ENCODE data around the gene CST11.
"Not testable (repeated sequence)": the region's sequence is repeated elsewhere in the genome, so short reads cannot be mapped to it uniquely, and the experiment has no call there.

Gene CST11

GRCh38 chr20:23479043-23479442 is 26.4 kb upstream of the CST11 start:
- Histone ChIP-seq H3K36me3 (ENCODE audit: control insufficient read depth, insufficient read depth, low read length) (no peaks in the 10 kb centered on the region), H3K27ac (ENCODE audit: insufficient read depth, low read depth, low read length, poor library complexity, severe bottlenecking) (no peak overlapping the region), H3K27me3 (ENCODE audit: control insufficient read depth, insufficient read depth, low read length, poor library complexity, severe bottlenecking) (no peaks in the 10 kb centered on the region), H3K4me3 (ENCODE audit: insufficient read depth, low read depth, low read length) (no peak overlapping the region), H3K4me1 (ENCODE audit: control insufficient read depth, insufficient read depth, low read length) (peaks cover 6% of the 10 kb centered on the region), H3K9me3 (ENCODE audit: control insufficient read depth, low read length) (no peaks in the 10 kb centered on the region)
- 89 to 98% methylated on average over 4 of the region's 4 CpGs for WGBS, 2 experiments

- 53 to 72% methylated on average over 3 of the region's 3 CpGs for WGBS, 2 experiments
- H3K36me3 ChIP-seq (ENCODE audit: control insufficient read depth, insufficient read depth, low read length), result no peaks in the 10 kb centered on the region
- peaks cover 5% of the 10 kb centered on the region for H3K4me1 ChIP-seq (ENCODE audit: control insufficient read depth, insufficient read depth, low read length)
- H3K9me3 ChIP-seq (ENCODE audit: control insufficient read depth, low read length), result no peaks in the 10 kb centered on the region
- no peak overlapping the region for H3K4me3 ChIP-seq (ENCODE audit: insufficient read depth, low read depth, low read length)
- H3K27ac ChIP-seq (ENCODE audit: insufficient read depth, low read depth, low read length, poor library complexity, severe bottlenecking), result no peak overlapping the region
- H3K27me3 ChIP-seq (ENCODE audit: control insufficient read depth, insufficient read depth, low read length, poor library complexity, severe bottlenecking), result no peaks in the 10 kb centered on the region
These were observed 24.5 kb upstream of the CST11 start for GRCh38 chr20:23477223-23477622.

DNA sequence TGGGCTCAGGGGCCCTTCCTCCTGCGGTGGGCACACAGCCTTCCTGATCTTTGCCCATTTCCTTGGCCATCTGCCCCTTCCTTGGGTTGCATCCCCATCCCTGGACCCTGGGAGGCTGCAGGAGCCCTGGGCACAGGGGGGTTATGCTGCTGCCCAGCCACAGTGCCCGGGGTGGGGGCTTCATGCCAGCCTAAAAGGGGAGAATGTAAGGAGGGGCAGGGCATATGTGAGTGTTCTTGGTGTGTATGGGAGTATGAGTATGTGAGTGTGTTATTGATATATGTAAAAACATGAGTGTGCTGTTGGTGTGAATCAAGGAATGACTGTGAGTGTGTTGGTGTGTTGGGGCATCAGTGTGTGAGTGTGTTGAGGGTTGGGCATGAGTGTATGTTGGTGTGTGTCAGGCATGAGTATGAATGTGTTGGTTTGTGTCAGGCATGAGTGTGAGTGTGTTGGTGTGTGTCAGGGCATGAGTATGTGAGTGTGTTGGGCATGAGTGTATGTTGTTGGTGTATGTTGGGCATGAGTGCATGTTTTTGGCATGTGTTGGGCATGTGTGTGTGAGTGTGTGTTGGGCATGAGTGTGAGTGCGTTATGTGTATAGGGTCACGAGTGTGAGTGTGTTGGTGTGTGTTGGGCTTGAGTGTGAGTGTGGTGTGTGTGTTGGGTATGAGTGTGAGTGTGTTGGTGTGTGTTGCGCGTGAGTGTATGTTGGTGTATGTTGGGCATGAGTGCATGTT is 23.5 kb upstream of the CST11 start:
- no peaks in the 10 kb centered on the region for H3K36me3 ChIP-seq (ENCODE audit: control insufficient read depth, insufficient read depth, low read length)
- no peaks in the 10 kb centered on the region for H3K9me3 ChIP-seq (ENCODE audit: control insufficient read depth, low read length)
- WGBS, 2 experiments, result 92 to 93% methylated on average over 6 of the region's 6 CpGs
- H3K27me3 ChIP-seq (ENCODE audit: control insufficient read depth, insufficient read depth, low read length, poor library complexity, severe bottlenecking), result no peaks in the 10 kb centered on the region
- H3K27ac ChIP-seq (ENCODE audit: insufficient read depth, low read depth, low read length, poor library complexity, severe bottlenecking), result no peak overlapping the region
- no peaks in the 10 kb centered on the region for H3K4me1 ChIP-seq (ENCODE audit: control insufficient read depth, insufficient read depth, low read length)
- no peak overlapping the region for H3K4me3 ChIP-seq (ENCODE audit: insufficient read depth, low read depth, low read length)

DNA sequence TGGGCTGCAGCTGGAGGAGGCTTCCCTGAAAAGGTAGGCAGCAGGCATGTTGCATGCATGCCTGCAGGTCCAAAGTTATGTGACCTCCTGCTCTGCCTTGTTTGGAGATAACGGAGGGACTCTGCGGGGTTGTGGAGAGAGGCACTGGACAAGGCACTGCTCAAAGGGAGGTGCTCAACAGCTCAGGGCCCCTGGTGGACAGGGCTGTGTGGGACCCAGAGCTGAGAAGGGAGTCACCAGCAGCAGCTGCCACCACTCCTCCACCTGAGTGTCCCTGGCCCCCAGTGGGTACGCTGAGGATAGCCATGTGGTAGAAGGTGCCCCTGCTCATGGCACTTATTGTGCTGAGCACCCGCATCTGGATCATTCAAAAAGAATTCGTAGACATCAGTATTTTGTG is 22.7 kb upstream of the CST11 start:
- Histone ChIP-seq H3K27ac (ENCODE audit: insufficient read depth, low read depth, low read length, poor library complexity, severe bottlenecking) (no peak overlapping the region), H3K9me3 (ENCODE audit: control insufficient read depth, low read length) (no peaks in the 10 kb centered on the region), H3K4me1 (ENCODE audit: control insufficient read depth, insufficient read depth, low read length) (no peaks in the 10 kb centered on the region), H3K27me3 (ENCODE audit: control insufficient read depth, insufficient read depth, low read length, poor library complexity, severe bottlenecking) (no peaks in the 10 kb centered on the region), H3K36me3 (ENCODE audit: control insufficient read depth, insufficient read depth, low read length) (no peaks in the 10 kb centered on the region), H3K4me3 (ENCODE audit: insufficient read depth, low read depth, low read length) (no peak overlapping the region)
- WGBS, 2 experiments, result 94 to 96% methylated on average over 5 of the region's 5 CpGs

DNA sequence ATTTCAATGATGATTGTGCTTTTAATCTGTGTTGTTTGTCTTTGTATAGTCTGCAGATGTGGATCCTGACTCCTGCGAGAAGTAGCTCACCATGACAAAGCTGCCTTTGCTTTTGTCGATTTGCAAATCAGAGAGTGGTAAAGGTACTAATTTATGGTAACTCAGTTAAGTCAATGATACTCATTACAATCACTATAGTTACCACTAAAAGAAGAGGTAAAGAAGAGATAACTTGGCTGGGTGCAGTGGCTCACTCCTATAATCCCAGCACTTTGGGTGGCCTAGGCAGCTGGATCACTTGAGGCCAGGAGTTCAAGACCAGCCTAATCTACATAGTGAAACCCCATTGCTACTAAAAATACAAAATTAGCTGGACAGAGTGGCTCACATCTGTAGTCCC is 20.6 kb upstream of the CST11 start:
- not testable (repeated sequence) for H3K36me3 ChIP-seq (ENCODE audit: control insufficient read depth, insufficient read depth, low read length); H3K4me1 ChIP-seq (ENCODE audit: control insufficient read depth, insufficient read depth, low read length); H3K4me3 ChIP-seq (ENCODE audit: insufficient read depth, low read depth, low read length); H3K27me3 ChIP-seq (ENCODE audit: control insufficient read depth, insufficient read depth, low read length, poor library complexity, severe bottlenecking); H3K27ac ChIP-seq (ENCODE audit: insufficient read depth, low read depth, low read length, poor library complexity, severe bottlenecking); H3K9me3 ChIP-seq (ENCODE audit: control insufficient read depth, low read length)
- 20 to 50% methylated on average over 1 of the region's 2 CpGs for WGBS, 2 experiments

GRCh38 chr20:23472306-23472705 is 19.6 kb upstream of the CST11 start:
- not testable (repeated sequence) for H3K4me1 ChIP-seq (ENCODE audit: control insufficient read depth, insufficient read depth, low read length); H3K4me3 ChIP-seq (ENCODE audit: insufficient read depth, low read depth, low read length); H3K36me3 ChIP-seq (ENCODE audit: control insufficient read depth, insufficient read depth, low read length); H3K27me3 ChIP-seq (ENCODE audit: control insufficient read depth, insufficient read depth, low read length, poor library complexity, severe bottlenecking); H3K9me3 ChIP-seq (ENCODE audit: control insufficient read depth, low read length); H3K27ac ChIP-seq (ENCODE audit: insufficient read depth, low read depth, low read length, poor library complexity, severe bottlenecking)
- WGBS, 2 experiments, result 89 to 91% methylated on average over 5 of the region's 5 CpGs

GRCh38 chr20:23466961-23467360 is 14.3 kb upstream of the CST11 start:
- not testable (repeated sequence) for H3K4me1 ChIP-seq (ENCODE audit: control insufficient read depth, insufficient read depth, low read length); H3K9me3 ChIP-seq (ENCODE audit: control insufficient read depth, low read length); H3K27ac ChIP-seq (ENCODE audit: insufficient read depth, low read depth, low read length, poor library complexity, severe bottlenecking); H3K36me3 ChIP-seq (ENCODE audit: control insufficient read depth, insufficient read depth, low read length); H3K27me3 ChIP-seq (ENCODE audit: control insufficient read depth, insufficient read depth, low read length, poor library complexity, severe bottlenecking); H3K4me3 ChIP-seq (ENCODE audit: insufficient read depth, low read depth, low read length)
- 85 to 89% methylated on average over 2 to 3 of the region's 3 CpGs for WGBS, 2 experiments

DNA sequence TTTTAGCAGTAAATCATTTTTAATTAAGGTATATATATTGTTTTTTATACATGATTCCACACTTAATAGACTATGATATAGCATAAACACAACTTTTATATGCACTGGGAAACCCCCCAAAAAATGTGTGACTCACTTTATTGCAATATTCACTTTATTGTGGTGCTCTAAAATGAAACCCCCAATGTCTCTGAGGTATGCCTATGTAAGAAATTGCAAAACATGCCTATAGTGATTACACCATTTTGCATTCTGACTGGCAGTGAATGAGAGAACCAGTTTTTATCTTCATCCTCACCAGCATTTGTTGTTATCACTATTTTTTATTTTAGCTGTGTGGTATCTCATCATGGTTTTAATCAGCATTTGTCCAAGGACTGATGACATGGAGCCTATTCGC is 8.5 kb upstream of the CST11 start:
- H3K9me3 ChIP-seq (ENCODE audit: control insufficient read depth, low read length), result no peaks in the 10 kb centered on the region
- WGBS, 2 experiments, result 89% methylated on average over 1 of the region's 1 CpG; no CpG with 5 or more reads in 1 of the 2 experiments
- H3K36me3 ChIP-seq (ENCODE audit: control insufficient read depth, insufficient read depth, low read length), result no peaks in the 10 kb centered on the region
- H3K27me3 ChIP-seq (ENCODE audit: control insufficient read depth, insufficient read depth, low read length, poor library complexity, severe bottlenecking), result no peaks in the 10 kb centered on the region
- no peak overlapping the region for H3K27ac ChIP-seq (ENCODE audit: insufficient read depth, low read depth, low read length, poor library complexity, severe bottlenecking)
- H3K4me1 ChIP-seq (ENCODE audit: control insufficient read depth, insufficient read depth, low read length), result no peaks in the 10 kb centered on the region
- no peak overlapping the region for H3K4me3 ChIP-seq (ENCODE audit: insufficient read depth, low read depth, low read length)

DNA sequence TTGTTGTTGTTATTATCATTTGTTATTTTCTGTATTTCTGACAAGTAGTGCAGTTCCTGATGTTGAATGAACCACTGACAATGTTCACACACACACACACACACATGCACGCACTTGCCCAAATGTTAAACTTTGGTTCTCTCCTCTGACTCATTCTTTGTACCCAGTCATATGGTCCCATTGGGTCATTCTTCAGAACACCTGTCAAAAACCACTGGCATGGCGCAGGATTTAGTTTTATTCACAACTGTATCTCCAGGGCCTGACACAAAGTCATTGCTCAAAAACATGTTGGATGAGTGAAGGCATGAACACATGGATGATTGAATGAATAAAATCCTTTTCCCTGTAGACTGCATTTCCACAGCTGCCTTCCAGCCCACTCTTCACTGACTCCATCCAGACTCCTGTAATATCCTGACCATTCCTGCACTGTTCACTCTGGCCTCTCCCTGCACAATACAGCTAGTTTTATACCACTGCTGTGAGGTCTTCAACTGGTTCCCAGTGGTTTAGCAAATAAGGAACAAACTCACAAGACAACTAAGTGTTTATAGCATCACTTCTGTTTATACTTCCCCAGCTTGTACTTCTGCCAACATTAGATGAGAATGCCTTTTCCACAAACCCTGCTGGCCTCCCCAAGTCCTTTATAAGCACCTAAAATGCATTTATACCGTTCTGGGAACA is 6.9 kb upstream of the CST11 start:
- no peaks in the 10 kb centered on the region for H3K36me3 ChIP-seq (ENCODE audit: control insufficient read depth, insufficient read depth, low read length)
- no peak overlapping the region for H3K27ac ChIP-seq (ENCODE audit: insufficient read depth, low read depth, low read length, poor library complexity, severe bottlenecking)
- no peaks in the 10 kb centered on the region for H3K9me3 ChIP-seq (ENCODE audit: control insufficient read depth, low read length)
- no peaks in the 10 kb centered on the region for H3K4me1 ChIP-seq (ENCODE audit: control insufficient read depth, insufficient read depth, low read length)
- 94 to 96% methylated on average over 3 of the region's 3 CpGs for WGBS, 2 experiments
- no peak overlapping the region for H3K4me3 ChIP-seq (ENCODE audit: insufficient read depth, low read depth, low read length)
- H3K27me3 ChIP-seq (ENCODE audit: control insufficient read depth, insufficient read depth, low read length, poor library complexity, severe bottlenecking), result no peaks in the 10 kb centered on the region

GRCh38 chr20:23456873-23457272 is 4.2 kb upstream of the CST11 start:
- Histone ChIP-seq H3K4me3 (ENCODE audit: insufficient read depth, low read depth, low read length) (no peak overlapping the region), H3K27ac (ENCODE audit: insufficient read depth, low read depth, low read length, poor library complexity, severe bottlenecking) (no peak overlapping the region), H3K4me1 (ENCODE audit: control insufficient read depth, insufficient read depth, low read length) (no peaks in the 10 kb centered on the region), H3K9me3 (ENCODE audit: control insufficient read depth, low read length) (no peaks in the 10 kb centered on the region), H3K36me3 (ENCODE audit: control insufficient read depth, insufficient read depth, low read length) (no peaks in the 10 kb centered on the region), H3K27me3 (ENCODE audit: control insufficient read depth, insufficient read depth, low read length, poor library complexity, severe bottlenecking) (no peaks in the 10 kb centered on the region)
- WGBS, 2 experiments, result 94 to 98% methylated on average over 7 of the region's 7 CpGs

Measured in ectodermal cell (in vitro differentiated cells).